ENCODE data around the gene TRMT112.

Gene TRMT112

DNA sequence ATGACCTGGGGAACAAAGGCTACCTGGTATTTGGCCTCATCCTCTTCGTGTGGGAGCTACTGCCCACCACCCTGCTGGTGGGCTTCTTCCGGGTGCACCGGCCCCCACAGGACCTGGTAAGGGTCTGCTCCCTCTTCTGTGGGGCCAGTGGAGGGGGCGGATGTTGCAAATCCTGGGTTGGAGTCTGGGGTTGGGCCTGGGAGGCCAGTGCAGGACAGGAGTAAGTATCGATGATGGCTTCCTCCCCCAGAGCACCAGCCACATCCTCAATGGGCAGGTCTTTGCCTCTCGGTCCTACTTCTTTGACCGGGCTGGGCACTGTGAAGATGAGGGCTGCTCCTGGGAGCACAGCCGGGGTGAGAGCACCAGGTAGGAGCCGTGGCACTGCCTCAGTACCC is 29.0 kb downstream of the TRMT112 start:
- TF ChIP-seq GATA3 (IDR thresholded peaks at IDR 0.05; ENCODE audit: low read depth, low read length) (no peak), GATA2 (IDR thresholded peaks at IDR 0.05; ENCODE audit: low read depth, low read length) (no peak)

DNA sequence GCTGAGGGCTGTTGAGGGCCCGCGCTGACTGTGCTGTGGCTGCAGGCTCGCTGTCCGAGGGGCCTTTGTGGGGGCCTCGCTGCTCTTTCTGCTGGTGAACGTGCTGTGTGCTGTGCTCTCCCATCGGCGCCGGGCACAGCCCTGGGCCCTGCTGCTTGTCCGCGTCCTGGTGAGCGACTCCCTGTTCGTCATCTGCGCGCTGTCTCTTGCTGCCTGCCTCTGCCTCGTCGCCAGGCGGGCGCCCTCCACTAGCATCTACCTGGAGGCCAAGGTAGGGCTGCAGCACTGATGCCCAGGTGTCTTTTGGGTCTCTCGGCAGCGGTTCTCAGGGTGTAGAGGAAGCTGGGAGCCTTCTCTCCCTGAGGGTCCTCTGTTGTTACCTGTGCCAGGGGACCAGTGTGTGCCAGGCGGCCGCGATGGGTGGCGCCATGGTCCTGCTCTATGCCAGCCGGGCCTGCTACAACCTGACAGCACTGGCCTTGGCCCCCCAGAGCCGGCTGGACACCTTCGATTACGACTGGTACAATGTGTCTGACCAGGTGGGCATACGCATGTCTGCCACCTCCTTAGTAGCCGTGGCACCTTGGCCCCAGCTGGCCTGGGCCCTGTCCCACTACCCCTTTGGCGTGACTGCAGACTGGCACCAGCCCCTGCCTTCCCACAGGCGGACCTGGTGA is 29.5 kb downstream of the TRMT112 start:
- TF ChIP-seq GATA2 (IDR thresholded peaks at IDR 0.05; ENCODE audit: low read depth, low read length) = no peak
- TF ChIP-seq GATA3 (IDR thresholded peaks at IDR 0.05; ENCODE audit: low read depth, low read length) = no peak

DNA sequence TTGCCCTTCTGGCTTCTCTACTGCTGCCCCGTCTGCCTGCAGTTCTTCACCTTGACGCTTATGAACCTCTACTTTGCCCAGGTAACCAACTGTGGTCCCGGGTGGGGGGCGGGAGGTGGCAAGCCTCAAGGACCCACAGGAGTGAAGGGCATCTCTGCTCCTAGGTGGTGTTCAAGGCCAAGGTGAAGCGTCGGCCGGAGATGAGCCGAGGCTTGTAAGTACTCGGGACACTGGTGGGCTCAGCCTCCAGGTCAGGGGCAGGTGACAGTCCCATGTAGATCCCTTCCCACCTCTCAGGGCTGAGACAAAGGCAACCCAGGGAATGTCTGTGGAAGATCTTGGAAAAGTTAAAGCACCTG is 30.6 kb downstream of the TRMT112 start:
- TF ChIP-seq GATA2 (IDR thresholded peaks at IDR 0.05; ENCODE audit: low read depth, low read length) (no peak), GATA3 (IDR thresholded peaks at IDR 0.05; ENCODE audit: low read depth, low read length) (no peak)

DNA sequence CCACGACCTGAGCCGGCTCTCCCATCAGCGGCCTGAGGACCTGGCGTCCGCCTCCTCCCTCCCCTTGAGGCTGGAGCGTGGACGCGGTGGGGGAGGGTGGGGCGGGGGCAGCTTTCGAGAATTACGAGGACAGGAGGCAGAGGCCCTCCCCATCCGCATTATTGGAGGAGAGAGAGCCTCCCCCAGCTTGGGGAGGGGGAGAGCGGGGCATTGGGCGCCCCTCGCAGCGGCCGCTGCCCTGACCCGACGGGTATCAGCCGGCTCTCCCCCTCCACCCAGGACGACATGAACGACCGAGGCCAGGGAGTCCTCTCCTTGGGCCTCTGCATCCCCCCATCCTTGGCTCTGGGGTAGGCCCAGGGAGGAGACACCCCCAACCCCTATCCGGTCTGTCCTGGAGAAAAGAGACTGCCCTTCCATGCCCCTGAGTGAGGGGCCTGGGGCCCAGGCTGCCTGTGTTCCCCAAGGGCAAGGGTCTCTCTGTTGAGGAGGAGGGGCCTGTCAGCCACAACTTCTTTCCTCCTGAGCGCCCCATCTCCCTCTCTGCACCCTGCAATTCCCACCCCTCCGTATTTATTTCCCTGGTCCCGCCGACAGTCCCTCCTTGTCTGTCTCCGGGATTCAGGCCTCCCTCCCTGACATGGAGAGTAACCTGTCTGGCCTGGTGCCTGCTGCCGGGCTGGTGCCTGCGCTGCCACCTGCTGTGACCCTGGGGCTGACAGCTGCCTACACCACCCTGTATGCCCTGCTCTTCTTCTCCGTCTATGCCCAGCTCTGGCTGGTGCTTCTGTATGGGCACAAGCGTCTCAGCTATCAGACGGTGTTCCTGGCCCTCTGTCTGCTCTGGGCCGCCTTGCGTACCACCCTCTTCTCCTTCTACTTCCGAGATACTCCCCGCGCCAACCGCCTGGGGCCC is 31.2 kb downstream of the TRMT112 start:
- TF ChIP-seq GATA2 (IDR thresholded peaks at IDR 0.05; ENCODE audit: low read depth, low read length) (no peak), GATA3 (IDR thresholded peaks at IDR 0.05; ENCODE audit: low read depth, low read length) (no peak)

DNA sequence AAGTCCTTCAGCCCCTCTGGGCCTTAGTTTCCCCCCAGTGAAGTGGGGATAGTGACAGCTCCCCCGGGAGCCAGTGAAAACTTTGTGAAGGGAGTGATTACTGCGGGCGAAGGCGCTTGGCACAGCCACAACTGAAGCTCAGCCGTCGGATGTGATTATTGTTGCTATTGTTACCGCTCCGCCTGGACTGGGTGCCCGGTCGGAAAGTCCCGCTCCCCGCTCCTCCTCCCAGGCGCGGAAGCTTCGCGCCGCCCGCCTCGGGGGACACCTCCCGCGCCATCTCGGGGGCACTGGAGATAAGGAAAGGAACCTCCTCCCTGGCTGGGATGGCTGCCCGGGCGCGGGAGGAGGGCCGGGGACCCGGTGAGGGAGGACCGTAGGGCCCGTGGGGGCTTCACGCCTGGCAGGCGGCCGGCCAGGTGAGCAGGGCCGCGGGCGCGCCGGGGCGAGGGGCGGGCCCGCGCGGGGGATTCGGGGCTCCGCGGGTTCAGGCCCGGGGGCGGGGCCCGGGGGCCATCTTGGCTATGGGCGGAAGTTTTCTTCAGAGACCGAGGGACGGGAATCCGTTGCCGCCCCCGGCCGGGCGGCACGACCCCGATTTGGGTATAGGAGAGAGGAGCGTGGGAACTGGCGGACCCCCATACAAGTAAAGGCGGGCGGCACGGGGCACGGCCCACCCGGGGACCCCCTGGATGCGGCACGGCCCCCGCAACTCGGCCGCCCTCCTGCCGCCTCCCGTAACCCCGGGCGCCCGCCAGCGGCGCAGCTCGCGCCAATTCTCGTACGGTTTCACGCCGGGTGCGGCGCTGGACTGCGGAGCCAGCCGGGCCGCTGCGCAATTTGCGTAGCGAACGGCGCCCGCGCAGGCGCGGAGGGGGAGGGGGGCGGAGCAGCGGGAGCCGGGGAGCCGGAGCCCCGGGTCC is 32.1 kb downstream of the TRMT112 start, which contains the start of gene GPR137:
Gene GPR137 (plus strand): TSS at position 887 of the 923 bp plus-strand sequence. CDS start 677 bp downstream, outside the sequence.
- TF ChIP-seq GATA3 (IDR thresholded peaks at IDR 0.05; ENCODE audit: low read depth, low read length) (no peak), GATA2 (IDR thresholded peaks at IDR 0.05; ENCODE audit: low read depth, low read length) (peak; percentile 63)

DNA sequence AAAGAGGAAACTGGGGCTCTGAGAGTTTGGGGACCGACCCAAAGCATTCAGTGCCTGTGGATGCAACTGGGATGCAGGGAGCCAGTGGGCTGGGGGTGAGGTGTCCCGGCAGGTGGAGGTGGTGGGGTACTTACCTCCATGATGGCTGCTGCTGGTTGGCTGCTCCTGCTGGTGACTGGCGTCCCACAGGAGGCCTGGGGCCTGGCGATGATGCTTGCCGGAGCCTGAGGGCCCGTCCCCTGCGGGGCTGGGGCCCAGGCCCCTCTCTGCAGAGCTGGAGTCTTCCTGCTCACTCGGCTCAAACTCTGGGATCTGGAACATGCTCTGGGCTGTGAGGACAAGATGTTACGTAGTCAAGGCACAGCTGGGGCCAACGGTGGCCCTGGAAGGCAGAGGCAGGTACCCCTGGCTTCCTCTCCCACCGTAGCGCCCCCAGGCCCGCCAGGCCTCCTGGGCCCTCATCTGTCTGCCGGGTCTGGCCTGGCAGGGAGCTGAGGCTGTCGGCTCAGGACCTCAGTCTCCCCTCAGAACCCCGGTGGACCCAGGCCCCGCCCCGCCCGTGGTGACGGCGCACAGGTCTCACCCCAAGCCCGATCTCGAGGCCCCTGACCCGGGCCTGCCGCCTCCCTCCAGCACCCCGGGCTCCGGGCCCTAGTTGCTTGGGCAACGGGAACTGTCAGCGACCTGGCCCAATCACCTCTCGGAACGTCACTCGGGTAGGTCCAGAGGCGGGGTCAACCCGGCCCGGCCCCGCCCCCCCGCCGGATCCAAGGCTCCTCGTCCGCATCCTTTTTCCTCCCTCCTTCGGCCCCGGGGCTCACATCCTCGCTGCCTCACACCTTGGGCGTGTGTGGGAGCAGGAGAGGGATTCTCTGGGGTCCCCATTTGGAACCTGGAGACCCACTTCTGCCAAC is 33.1 kb downstream of the TRMT112 start, which contains the start of gene BAD:
Gene BAD (minus strand): TSS at position 618 of the 914 bp plus-strand sequence. CDS start 297 bp downstream, at position 321.
- TF ChIP-seq GATA3 (IDR thresholded peaks at IDR 0.05; ENCODE audit: low read depth, low read length) = no peak
- TF ChIP-seq GATA2 (IDR thresholded peaks at IDR 0.05; ENCODE audit: low read depth, low read length) = no peak

DNA sequence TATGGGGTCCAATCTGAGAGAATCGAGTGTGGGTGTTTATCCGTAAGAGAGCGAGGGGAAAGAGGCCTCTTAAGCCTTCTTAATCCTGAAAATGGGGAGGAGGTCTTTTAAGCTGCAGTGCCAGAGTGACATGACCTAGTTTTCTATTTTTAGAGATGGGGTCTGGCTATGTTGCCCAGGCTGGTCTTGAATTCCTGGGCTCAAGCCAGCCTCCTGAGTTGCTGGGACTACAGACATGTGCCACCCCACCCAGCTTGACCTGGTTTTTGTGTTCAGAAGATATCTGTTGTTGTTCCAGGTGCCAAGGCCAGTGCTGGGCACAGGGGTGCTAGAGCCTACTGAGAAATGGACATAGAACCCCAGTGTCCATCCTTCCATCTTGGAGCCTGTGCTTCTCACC is 34.3 kb downstream of the TRMT112 start:
- no peak for TF ChIP-seq GATA3 (IDR thresholded peaks at IDR 0.05; ENCODE audit: low read depth, low read length)
- TF ChIP-seq GATA2 (IDR thresholded peaks at IDR 0.05; ENCODE audit: low read depth, low read length) = no peak

DNA sequence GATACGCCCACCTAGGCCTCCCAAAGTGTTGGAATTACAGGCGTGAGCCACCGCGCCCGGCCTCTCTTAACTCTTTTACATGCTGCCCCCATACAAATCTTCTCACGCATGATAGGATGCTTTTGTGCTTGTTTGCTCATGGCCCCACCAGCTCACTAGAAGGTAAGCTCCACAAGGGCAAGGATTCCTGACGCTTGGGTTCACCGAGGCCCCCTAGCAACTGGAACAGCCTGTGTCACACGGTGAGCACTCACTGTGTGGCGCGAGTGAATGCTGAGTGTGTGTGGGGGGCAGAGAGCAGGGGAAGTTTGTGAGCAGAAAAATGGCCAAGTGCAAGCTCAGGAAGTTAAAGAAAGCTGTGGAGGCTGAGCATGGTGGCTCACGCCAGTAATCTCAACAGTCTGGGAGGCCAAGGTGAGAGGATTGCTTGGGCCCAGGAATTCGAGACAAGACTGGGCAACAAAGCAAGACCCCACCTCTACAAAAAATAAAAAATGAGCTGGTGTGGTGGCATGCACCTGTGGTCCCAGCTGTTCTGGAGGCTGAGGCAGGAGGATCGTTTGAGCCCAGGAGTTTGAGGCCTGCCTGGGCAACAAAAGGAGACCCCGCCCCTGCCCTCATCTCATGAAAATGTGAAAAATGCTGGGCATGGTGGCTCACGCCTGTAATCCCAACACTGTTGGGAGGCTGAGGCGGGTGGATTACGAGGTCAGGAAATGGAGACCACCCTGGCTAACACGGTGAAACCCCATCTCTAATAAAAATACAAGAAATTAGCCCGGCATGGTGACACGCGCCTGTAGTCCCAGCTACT is 35.2 kb downstream of the TRMT112 start:
- TF ChIP-seq GATA2 (IDR thresholded peaks at IDR 0.05; ENCODE audit: low read depth, low read length) = no peak

DNA sequence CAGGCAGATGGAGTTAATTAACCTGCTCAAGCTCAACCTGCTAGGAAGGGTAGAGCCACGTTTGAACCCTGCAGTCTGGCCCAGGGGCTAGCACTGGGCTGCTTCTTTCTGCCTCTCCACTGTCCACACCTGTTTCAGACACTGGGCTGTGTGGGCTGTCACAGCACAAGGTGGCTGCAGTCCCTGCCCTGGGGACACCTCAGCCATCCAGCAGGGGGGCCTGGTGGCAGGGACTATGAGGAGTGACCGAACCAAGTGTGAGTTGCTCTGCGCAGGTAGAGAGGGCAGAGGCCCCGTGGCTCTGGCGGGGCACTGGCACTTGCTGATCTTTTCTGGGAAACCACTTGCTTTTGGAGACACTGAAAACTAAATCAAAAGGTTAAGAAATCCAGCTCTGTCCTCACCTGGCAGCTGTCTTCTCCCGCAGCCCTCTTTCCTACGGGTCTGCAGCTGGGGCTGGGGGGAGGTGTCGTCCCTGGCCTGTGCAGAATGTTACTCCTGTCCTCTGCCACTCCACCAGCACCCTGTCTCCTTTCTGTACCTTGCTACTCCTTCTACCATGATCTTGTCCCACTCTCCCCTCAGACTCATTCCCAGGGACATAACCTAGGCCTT is 38.7 kb downstream of the TRMT112 start:
- TF ChIP-seq GATA2 (IDR thresholded peaks at IDR 0.05; ENCODE audit: low read depth, low read length) = no peak

DNA sequence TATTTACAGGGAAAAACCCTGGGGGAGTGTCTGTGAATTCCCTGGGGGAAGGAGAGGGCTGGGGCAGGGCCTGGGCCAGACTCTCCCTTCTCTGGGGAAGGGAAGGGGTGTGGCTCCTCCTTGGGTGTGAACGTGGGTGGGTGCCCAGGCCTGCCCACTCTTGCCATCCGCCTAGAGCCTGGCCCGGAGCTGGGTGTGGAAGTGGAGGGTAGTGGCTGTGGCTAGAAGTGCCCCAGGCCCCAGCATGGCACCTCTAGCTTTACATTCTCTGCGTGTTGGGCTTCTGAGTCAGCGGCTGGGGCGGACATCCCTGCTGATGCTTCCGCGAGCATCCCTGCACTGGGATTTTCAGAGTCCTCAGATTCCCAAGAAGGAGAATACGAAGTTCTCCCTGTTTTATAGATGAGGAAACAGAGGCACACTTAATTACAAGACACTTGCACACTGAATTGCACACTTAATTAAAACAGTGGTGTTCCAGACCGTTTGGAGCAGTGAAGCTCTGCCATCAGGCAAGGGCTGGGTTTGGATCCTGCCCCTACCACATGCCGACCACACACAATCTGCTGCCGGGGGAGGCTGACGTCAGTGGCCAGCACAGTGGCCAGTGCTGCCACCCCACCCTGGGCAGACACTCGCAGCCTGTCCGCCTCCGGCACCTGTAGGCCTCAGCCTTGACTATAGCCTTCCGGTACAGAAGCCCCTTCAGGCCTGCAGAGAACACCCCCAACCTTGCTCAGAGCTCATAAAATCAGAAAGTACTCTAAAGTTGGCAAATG is 40.5 kb downstream of the TRMT112 start:
- TF ChIP-seq GATA2 (IDR thresholded peaks at IDR 0.05; ENCODE audit: low read depth, low read length) (no peak), GATA3 (IDR thresholded peaks at IDR 0.05; ENCODE audit: low read depth, low read length) (no peak)

DNA sequence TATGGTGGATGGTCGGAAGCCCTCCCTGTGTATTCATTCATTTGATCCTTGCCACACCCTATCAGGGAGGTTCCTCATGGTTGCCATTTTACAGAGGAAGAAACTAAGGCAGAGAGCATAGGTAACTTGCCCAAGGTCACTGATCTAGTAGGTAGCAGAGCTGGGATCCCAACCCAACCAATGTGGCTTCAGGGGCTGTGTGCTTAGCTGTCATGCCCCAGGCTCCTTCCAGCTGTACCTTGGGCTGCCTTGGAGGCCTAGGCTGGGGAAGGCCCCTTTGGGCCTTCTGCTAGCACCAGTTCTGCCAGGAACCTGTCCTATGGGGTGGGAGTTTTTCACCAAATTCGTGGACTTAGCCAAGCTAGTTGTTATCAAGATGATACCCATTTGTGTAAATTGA is 41.5 kb downstream of the TRMT112 start:
- TF ChIP-seq GATA3 (IDR thresholded peaks at IDR 0.05; ENCODE audit: low read depth, low read length) (no peak), GATA2 (IDR thresholded peaks at IDR 0.05; ENCODE audit: low read depth, low read length) (no peak)
